HCT116 (cell line): ENCODE data around the gene CSTF3. TPM values are rescaled to one million over a fixed set of nuclear protein-coding genes. Genes with fewer than 3 reads are reported as not detected.

ENCODE experiments used
- total RNA-seq: library from RNA; stranded (reverse); gene quantifications from one replicate; pipeline ENCODE4 v1.2.1, GENCODE V29; 2021; ENCODE audit not compliant: unreplicated experiment

The CSTF3 gene
- total RNA-seq, 1 experiment from 2014 or later: 39.3 TPM

Other genes with a start within 250 kb of the CSTF3 start
- gene DEPDC7, start 145.6 kb downstream of the CSTF3 start, total RNA-seq: 7.3 TPM
- 12.0 TPM for gene TCP11L1, start 121.9 kb downstream of the CSTF3 start, total RNA-seq
- gene HIPK3, start 95.9 kb upstream of the CSTF3 start, total RNA-seq: 35.2 TPM
- 0.30 TPM for gene KIAA1549L, start 214.6 kb upstream of the CSTF3 start, total RNA-seq